ENCODE measurements around the gene PLXNB3. TPM values are rescaled to one million over a fixed set of nuclear protein-coding genes. Genes with fewer than 3 reads are reported as not detected.
A peak's percentile ranks its signal among the peaks of the same experiment; 100 is the strongest.

PLXNB3 gene
- total RNA-seq, 1 donor from 2014 or later, result not detected

- CTCF ChIA-PET, result interaction anchor here (2.9 kb wide), 1 partner anchor 183 kb away, joined by 20 read pairs; no protein-coding TSS in a partner anchor
- Mint-ChIP-seq H3K36me3 (ENCODE audit: low read depth) (no peaks in the 10 kb centered on the region), H3K27ac (no peak overlapping the region), H3K9me3 (no peaks in the 10 kb centered on the region), H3K4me1 (peaks cover 12% of the 10 kb centered on the region), H3K27me3 (no peaks in the 10 kb centered on the region), H3K4me3 (no peak overlapping the region)
- ATAC-seq (ENCODE audit: low read depth), result no peak
- no peak for DNase-seq
- intact Hi-C loops (cut with micrococcal nuclease), result loop anchor here (1.0 to 10.0 kb wide), 6 partner anchors 37 to 820 kb away; partner anchors contain the start of gene SLC6A8
- no peak for TF ChIP-seq CTCF (IDR thresholded peaks at IDR 0.05)
- POLR2A ChIA-PET, result no interaction called here
Observed at GRCh38 chrX:153764786-153765137, 713 bp downstream of the PLXNB3 start.

DNA sequence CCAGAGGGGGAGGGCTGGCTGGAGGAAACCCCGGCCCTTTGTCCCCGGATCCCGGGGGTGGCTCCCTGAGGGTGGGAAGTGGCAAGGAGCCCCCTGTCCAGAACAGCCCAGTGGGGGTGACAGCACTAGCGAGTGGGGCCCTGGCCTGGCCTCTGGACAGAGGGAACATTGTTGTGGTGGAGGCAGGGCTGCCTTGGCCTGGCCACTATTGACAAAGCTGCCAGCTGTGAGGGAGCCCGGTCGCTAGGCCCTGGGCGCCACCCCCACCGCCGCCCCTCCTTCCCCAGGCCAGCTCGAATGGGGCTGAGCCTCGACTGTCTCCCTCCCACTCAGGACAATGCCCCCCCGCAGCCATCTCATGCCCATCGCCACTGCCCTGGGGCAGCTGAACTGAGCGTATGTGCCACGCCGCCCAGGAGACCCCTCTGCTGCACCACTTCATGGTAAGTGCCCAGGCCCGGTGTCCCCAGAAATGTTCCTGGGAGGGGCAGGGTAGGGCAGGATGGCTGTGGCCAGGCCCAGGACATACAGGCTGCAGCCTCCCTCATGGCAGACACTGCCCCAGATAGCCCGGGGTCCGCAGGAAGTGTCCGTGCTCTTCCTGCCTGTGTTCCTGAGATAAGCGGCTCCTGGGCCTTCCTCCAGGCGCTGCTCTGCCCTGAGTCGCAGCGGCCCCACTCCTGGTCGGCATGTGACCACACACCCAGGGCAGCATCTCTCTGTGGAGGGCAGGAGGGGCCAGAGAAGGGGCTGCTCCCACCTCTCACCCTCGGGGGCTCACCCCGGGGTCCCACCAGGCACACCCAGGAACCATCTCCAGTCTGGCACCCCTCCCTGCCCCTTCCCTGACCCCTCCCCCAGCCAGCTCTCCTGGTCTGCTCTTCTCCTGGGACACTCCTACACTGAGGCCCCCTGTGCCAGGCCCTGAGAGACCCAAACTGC is 1.4 kb downstream of the PLXNB3 start:
- Mint-ChIP-seq H3K4me1 (peaks cover 12% of the 10 kb centered on the region), H3K9me3 (no peaks in the 10 kb centered on the region), H3K27me3 (no peaks in the 10 kb centered on the region), H3K36me3 (ENCODE audit: low read depth) (no peaks in the 10 kb centered on the region), H3K4me3 (no peak overlapping the region), H3K27ac (no peak overlapping the region)
- ATAC-seq (ENCODE audit: low read depth) (no peak), DNase-seq (no peak)
- no peak for TF ChIP-seq CTCF (IDR thresholded peaks at IDR 0.05)
- ChIA-PET CTCF (interaction anchor here (1.6 to 2.9 kb wide), 2 partner anchors 182 kb away, joined by 6 to 20 read pairs; no protein-coding TSS in a partner anchor), POLR2A (interaction anchor here (0.7 to 1.5 kb wide), 2 partner anchors 29 to 775 kb away, joined by 3 to 4 read pairs; partner anchors contain the start of genes IDH3G and SSR4)
- intact Hi-C loops (cut with micrococcal nuclease), result loop anchor here (10.0 kb wide), 2 partner anchors 81 to 821 kb away; partner anchors contain the start of gene SLC6A8

GRCh38 chrX:153766098-153766817 is 2.2 kb downstream of the PLXNB3 start:
- ATAC-seq (ENCODE audit: low read depth), result peak; percentile 60
- POLR2A ChIA-PET, result interaction anchor here (0.5 to 1.5 kb wide), 3 partner anchors 28 to 774 kb away, joined by 3 to 4 read pairs (median 3); partner anchors contain the start of genes IDH3G and SSR4
- H3K27me3 Mint-ChIP-seq, result no peaks in the 10 kb centered on the region
- intact Hi-C loops (cut with micrococcal nuclease), result loop anchor here (10.0 kb wide), 2 partner anchors 81 to 821 kb away; partner anchors contain the start of gene SLC6A8
- no peaks in the 10 kb centered on the region for H3K36me3 Mint-ChIP-seq (ENCODE audit: low read depth)
- H3K27ac Mint-ChIP-seq, result no peak overlapping the region
- H3K4me3 Mint-ChIP-seq, result no peak overlapping the region
- CTCF ChIA-PET, result interaction anchor here (1.0 to 1.6 kb wide), 2 partner anchors 10 to 181 kb away, joined by 3 to 6 read pairs; no protein-coding TSS in a partner anchor
- TF ChIP-seq CTCF (IDR thresholded peaks at IDR 0.05), result no peak
- H3K9me3 Mint-ChIP-seq, result no peaks in the 10 kb centered on the region
- H3K4me1 Mint-ChIP-seq, result peaks cover 12% of the 10 kb centered on the region
- DNase-seq, result no peak

DNA sequence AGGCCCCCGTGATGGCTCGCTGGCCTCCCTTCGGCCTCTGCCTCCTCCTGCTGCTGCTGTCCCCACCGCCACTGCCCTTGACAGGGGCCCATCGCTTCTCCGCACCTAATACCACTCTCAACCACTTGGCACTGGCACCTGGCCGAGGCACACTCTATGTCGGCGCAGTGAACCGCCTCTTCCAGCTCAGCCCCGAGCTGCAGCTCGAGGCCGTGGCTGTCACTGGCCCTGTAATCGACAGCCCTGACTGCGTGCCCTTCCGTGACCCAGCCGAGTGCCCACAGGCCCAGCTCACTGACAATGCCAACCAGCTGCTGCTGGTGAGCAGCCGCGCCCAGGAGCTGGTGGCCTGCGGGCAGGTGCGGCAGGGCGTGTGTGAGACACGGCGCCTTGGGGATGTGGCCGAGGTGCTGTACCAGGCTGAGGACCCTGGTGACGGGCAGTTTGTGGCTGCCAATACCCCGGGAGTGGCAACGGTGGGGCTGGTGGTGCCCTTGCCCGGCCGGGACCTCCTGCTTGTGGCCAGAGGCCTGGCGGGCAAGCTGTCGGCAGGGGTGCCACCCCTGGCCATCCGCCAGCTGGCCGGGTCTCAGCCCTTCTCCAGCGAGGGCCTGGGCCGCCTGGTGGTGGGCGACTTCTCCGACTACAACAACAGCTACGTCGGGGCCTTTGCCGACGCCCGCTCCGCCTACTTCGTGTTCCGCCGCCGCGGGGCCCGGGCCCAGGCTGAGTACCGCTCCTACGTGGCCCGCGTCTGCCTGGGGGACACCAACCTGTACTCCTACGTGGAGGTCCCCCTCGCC is 3.0 kb downstream of the PLXNB3 start:
- ATAC-seq (ENCODE audit: low read depth) (no peak), DNase-seq (no peak)
- Mint-ChIP-seq H3K4me1 (peaks cover 12% of the 10 kb centered on the region), H3K36me3 (ENCODE audit: low read depth) (no peaks in the 10 kb centered on the region), H3K9me3 (no peaks in the 10 kb centered on the region), H3K4me3 (no peak overlapping the region), H3K27me3 (no peaks in the 10 kb centered on the region), H3K27ac (no peak overlapping the region)
- no peak for TF ChIP-seq CTCF (IDR thresholded peaks at IDR 0.05)
- CTCF ChIA-PET, result interaction anchor here (1.0 kb wide), 1 partner anchor 11 kb away, joined by 3 read pairs; no protein-coding TSS in a partner anchor
- intact Hi-C loops (cut with micrococcal nuclease), result loop anchor here (10.0 kb wide), 2 partner anchors 82 to 822 kb away; partner anchors contain the start of gene SLC6A8
- POLR2A ChIA-PET, result interaction anchor here (0.5 to 1.5 kb wide), 3 partner anchors 27 to 160 kb away, joined by 3 read pairs; partner anchors contain the start of genes IDH3G and SSR4
